GM21786 (cell line): Measurements from ENCODE around the gene FADS6.

Source experiments
- ATAC-seq: cut with Tn5 transposase; IDR thresholded peaks from one replicate; pipeline ENCODE4 v1.9.1; 2021; ENCODE audit not compliant: unreplicated experiment

FADS6 gene

DNA sequence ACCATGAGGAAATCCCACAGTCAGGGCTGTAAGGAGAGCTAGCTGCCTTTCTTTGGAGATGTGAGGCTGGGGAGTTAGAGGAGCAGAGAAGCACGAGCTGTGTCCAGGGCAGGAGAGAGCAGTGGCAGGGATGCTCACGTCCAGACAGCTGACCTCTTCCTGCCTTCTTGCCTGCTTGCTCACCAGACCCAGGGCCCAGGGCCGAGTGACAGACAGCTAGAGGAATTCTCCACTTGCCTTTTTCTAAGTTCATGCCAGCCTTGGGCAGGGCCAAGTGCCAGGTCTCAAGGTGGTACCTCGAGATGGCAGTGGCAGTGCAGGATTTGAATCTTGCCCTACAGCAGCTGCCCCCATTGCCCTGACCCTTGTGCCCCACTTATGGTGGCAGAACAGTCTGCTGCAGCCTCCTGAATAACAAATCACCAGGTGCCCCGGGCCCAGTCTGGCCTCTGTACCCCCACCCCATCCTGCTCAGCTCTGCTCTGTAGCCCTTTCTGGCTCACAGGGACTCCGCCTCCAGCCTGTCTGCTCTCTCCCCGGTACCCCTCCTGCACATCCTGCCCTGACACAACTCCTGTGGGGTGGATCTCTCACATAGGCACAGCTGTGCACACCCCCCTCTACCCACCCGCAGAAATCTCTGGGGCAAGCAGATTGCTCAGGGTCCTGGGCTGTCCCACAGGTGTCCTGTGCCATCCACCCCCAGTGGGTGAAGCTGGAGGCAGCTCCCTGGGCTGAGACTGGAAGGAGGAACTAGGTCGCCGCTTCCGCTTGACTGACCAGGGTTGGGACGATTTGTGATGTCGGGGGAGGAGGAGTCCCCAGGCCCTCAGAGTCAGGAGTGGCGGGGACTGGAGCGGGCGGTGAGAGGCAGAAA is 59.7 kb downstream of the FADS6 start:
- ATAC-seq = no peak

GRCh38 chr17:74832421-74832820 is 61.0 kb downstream of the FADS6 start:
- ATAC-seq = no peak

DNA sequence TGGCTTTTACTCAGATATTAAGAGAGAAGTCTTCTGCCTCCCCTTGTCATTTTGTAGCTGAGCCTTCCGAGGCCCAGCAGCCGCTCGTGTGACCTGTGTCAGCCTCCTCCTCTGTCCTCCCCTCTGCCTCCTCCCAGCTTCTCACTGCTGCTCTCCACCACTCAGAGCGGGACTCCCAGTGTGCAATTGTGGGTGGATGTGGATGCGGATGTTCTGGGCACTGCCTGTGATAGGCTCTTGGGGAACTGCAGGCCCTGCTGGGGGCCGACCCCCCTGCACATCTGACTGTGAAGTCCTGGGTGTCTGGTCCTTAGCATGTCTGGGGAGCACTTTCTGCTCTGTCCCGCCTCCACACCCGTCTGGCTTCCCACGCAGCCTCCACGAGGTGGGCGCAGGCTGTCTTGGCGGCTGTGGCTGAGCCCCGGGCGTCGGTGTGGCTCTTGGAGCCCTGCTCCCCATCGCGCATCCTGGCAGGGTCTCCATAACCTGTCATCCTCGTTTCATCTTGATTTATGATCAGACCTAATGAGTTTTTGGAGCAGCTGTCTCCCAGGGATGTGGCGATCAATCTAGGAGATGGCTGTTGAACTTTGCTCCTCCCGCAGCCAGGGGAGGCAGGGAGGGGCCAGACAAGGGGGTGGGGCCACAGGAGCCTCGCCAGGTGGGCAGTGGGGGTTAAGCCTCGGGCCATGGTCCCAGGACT is 61.8 kb downstream of the FADS6 start:
- ATAC-seq = no peak

DNA sequence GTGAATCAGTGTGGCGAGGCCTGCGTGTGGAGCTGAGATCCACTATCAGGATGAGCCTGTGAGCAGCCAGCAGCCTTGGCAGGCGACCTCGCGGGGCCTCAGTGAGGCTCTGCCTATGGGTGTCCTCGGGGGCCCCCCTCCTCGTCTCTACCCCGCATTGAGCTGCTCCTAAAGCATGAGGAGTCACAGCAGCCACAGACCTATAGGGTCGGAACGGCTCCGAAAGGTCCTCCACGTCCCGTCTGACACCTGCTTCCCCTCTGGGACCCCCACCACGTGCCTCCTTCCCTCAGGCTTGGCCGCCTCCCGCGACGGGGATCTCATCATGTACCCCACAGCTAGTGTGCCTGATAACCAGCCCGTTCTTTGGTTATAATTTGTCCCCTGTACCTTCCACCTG is 62.6 kb downstream of the FADS6 start:
- ATAC-seq = no peak

- ATAC-seq = no peak
These were observed 65.6 kb downstream of the FADS6 start for GRCh38 chr17:74827800-74828199.
